GM19023 (cell line): Measurements from ENCODE around the gene LAMTOR1.

Source experiments
- ATAC-seq: cut with Tn5 transposase; IDR thresholded peaks from one replicate; pipeline ENCODE4 v1.9.1; 2021; ENCODE audit warnings: mild to moderate bottlenecking, moderate library complexity; ENCODE audit not compliant: unreplicated experiment

LAMTOR1 gene

DNA sequence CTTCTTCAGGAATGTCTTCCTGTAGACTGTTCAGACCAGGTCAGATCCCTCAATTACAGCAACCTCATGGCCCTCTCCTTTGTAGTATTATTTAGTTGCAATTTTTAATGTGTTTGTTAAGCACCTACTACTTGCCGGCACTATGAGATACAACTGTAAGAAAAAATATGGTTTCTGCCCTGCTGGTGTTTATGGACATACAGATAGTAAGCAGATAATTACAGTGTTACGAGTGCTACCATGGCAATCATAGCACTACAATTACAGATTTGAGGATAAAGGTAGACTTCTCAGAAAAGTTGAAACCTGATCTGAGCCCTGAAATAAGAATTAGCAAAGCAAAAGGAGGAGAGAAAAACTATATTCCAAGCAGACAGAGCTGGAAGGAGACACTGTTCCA is 19.7 kb downstream of the LAMTOR1 start:
- no peak for ATAC-seq

DNA sequence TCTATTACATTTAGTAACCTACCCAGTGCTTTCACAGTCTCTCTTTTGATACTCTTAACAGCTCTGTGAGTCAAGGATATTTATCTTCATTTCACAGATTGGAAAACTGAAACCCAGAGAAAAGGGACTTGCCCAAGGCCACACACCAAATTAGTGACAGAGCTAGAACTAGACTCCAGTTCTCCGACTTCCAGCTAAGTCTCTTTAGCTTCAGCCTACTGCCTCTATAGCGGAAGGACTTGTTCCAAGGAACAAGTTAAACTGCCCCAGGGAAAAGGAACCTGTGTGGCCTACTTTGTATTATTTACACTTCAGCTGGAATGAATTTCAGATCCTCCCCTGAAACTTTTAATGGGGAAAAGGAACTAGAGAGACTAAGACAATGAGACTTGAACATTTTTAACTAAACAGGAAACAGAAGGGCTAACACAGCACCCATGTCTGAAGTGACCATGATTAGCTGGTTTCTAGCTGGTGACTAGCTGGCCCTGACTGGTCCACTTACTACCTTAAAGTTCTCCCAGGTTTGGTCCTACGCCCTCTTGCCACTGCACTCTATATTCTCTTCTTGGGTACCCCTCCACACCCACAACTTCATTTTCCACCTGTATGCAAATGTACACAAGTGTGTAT is 21.2 kb downstream of the LAMTOR1 start:
- no peak for ATAC-seq

DNA sequence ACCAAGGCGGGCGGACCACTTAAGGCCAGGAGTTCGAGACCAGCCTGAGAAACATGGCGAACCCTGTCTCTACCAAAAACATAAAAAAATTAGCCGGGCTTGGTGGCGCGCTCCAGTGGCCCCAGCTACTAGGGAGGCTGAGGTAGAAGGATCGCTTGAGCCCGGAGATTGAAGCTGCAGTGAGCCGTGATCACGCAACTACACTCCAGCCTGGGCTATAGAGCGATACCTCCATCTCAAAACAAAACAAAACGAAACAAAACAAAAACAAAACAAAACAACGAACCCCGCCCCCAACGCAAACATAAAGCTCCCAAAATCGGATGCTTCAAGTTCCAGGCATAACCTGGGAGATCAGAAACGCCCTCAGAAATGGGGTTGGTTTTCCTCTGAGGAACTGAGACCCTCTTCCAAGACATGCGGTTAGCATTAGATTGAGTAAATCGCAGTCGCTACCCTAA is 21.9 kb downstream of the LAMTOR1 start:
- ATAC-seq, result no peak

DNA sequence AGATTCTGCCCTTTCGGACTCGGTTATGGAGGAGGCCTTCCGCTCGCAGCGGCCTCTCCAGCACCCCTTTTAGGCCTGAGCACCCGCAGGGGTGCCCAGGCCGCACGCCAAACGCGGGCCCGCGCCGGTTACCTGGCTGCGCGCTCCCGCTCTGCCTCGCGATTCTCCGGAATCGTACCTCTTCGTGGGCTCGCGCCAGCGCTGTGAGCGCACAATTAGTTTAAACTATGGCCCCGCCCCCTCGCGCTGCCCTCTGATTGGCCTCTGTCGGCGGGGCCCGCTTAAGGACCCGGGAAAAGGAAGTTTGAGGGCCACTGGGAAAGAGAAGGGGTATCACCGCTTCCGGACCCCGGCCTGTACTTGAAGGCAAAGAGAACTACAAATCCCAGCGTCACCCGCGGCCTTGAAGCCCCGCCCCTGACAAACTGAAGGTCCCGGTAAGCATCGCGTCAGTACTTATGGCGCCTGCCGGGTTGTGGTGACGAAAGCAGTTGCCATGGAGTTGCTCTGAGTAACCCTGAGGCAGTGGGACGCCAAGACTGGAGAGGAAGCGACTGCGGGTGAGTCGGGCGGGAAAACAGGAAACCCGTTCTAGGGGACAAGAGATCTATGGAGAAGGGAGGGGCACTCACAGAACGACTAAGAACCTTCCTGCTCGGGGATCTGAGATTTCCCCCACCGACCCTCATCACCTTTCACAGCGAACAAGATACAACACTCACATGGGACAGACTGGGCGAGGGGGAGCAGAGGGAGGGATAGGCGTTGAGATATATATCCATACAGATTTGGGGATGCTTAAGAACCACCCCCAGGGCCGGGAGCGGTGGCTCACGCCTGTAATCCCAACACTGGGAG is 22.5 kb downstream of the LAMTOR1 start, which contains the start of the genes LRRC51 and NUMA1:
Gene LRRC51, plus strand, starts transcription at position 525 of the 858 bp plus-strand sequence. CDS start 8,234 bp downstream, outside the sequence.
Gene NUMA1, minus strand, starts transcription at position 217 of the 858 bp plus-strand sequence. CDS start 44,599 bp downstream, outside the sequence.
- peak; percentile 95 for ATAC-seq

DNA sequence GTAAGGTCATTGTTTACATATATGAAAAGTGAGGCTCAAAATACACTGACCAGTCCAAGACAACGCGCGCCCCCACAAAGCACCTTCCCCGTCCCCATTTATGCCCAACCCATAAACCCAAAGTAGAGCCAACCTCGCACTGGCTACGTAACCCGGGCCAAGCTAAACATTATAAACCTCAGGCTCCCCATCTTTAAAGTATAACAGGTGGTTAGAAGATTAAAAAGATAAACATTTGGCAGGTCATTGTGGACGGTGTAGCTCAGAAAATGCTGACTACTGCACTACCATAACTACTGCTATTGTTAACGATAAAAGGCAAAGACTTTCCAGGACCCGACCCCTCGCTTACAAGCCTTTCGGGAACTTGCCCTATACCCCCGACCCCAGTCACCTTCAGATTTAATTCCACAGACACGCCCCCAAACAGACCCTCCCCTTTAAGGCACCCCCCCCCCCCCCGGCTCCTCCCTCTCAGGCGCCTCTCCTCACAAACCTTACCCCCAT is 23.2 kb downstream of the LAMTOR1 start:
- peak; percentile 35 for ATAC-seq

DNA sequence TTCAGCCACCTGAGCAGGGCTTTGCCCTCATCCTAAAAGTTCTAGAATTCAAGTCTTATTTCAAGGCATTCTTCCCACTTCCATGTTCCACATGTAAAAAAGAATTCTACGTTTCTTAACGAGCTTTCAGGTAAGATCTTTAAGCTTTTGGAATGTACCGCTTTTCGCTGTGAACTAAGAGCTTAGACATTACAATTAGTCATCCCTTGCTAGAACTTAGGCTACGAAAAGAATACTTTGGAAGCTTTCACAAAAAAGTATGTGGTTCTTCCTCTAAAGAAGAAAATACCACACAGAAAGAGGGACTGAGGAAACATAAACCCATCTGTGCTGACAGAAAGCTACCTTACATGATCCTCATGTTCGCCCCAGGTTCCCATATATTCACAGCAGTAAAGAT is 24.6 kb downstream of the LAMTOR1 start:
- no peak for ATAC-seq

DNA sequence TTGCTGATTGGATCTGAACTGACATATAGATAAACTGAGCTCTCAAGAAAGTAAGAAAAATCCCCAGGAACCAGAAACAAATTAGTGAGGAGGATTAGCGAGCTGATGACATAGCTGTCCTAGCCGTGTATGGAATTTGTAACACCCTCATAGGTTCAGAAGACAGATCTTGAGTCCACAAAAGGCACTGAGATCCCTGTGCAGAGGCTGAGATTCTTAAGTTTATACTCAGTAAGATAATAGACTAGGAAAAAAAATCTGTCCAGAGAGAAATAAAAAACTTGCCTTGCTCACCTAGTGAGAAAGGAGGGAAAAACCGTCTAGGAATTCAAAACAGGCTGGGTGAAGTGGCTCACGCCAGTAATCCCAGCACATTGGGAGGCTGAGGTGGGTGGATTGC is 27.3 kb downstream of the LAMTOR1 start:
- no peak for ATAC-seq

DNA sequence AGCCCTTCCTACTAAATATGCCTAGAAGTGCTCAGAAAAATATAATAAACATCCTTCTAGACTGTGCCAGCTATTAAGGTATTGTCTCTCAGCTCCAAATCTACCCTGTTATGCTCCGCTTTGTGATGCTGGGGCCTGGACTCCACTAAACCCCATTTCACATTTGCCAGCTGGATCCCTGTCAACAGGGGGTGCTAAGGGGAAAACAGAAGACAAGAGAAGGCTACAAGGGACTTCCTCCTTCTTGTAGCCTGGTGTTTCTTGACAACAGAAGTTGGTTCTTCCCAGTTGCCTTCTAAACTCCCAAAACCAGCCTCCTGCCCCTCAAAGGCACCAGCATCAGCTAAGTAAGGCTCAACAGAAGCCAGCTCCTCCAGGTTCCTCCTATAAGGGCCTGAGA is 28.0 kb downstream of the LAMTOR1 start:
- no peak for ATAC-seq

DNA sequence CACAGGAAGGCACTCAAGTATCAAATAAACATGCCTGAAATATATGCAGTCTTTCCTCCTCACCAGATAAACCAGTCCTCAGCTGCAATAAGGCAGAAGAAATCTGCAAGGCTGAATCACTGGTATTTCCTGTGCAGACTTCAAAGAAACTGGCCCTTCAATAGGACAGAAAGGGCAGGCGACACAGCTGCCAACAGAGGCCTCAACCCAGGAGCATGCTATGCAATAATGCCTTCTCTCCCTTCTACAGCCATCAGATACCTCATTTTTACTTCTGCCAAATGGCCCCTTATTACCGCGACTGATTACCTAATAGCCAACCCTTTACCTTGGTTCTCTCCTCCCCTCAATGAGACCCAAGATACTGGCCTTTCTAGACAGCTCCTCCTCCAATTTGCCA is 30.7 kb downstream of the LAMTOR1 start:
- no peak for ATAC-seq

DNA sequence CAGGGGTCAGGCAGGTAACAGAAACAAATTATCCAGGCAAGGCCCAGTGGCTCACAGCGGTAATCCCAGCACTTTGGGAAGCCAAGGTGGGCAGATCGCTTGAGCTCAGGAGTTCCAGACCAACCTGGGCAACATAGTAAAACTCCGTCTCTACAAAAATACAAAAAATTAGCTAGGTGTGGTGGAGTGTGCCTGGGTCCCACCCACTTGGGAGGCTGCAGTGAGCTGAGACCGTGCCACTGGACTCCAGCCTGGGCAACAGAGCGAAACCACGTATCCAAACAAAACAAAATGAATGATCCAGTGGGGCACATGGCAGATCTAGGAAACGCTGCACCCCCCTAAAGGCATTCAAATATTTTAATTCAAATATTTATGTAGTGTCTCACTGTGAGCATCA is 32.6 kb downstream of the LAMTOR1 start:
- no peak for ATAC-seq

DNA sequence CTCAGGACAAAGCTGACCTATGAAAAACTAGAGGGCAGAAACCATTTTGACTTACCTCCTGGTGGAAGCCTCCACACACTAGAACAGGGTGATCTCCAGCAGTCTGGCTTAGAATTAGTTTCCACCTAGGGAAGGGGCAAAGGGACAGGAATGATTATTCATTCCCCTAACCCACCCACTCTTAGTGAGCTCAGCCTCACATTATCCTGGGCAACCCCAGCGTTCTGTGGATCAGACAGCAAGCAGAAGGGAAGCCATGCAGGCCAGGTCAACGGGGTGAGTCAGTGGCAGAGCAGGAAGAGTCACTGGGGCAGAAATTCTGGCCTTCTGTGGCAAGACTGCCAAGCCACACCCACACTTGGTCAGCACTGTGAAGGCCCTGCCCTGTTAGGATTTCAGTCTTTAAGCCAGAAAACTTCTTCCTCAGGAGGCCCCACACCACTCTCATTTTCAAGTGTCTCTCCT is 33.3 kb downstream of the LAMTOR1 start:
- ATAC-seq, result no peak

DNA sequence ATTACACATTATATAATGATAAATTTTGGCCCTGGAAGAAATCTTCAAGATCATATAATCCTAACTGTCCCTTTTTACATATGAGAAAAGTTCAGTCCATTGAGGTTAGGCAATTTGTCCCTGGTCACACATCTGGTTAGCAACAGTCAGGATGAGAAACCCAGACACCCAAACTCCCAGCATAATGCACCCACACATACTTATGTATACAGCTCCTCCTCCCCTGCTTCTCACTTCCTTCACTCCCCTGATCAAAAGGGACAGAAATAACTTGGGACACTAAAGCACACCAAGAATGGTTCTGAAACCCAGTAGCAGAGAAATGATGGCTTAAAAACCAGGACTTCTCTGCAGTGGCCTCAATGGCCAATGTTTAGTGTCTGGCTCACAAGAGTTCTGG is 33.9 kb downstream of the LAMTOR1 start:
- ATAC-seq, result no peak

DNA sequence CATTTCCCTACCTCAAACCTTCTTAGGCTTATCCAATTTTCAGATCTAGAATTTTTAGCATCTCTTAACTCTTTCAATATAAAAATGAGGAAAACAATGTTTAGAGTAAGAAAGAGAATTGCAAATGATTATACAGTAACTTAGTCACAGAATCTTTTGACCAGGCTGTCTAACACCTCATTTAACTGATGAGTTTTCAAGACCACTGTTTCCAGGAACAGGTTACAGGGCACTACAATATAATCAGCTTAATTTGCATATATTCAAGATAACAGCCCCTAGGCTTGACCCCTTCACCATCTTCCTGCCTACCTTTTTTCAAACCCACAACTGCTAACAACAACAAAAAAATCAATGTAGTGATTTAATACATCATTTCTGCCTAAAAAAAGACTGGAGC is 35.4 kb downstream of the LAMTOR1 start:
- ATAC-seq, result no peak

DNA sequence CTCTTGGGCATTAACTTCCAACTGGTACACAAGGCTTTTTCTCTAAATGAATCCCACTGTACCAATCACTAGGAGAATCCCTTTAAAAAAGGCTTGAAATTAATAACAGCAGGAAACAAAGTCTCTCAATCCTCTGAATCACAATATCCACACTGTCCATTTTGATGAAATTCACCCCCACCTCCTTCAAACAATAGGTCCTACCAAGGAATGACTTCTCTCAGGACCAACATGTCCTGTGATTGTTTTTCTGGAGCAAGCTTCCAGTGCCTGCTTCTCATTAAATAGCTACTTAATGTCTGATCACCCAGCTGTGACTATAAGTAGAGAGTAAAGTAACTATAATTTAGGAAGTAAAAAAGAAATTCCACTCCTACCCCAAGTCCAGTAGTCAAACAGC is 35.8 kb downstream of the LAMTOR1 start:
- no peak for ATAC-seq

DNA sequence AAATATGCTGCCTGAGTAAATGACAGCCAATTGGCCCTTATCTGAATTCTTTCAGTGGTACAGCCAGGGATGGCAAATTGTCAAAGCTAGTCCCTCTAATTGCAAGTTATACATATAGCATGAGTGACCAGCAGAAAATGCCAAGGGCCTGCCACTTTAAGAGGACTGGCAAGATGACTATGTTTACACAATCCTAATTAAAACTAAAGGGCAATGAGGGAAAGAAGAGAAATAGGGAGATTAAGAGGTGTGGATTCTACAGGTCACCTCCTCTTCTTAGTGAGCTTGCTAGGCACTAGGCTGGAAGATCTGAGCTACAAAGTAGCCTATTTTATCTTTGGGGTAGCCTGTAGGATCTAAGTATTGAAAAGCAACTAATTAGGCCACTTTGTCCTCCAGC is 36.2 kb downstream of the LAMTOR1 start:
- ATAC-seq, result no peak

DNA sequence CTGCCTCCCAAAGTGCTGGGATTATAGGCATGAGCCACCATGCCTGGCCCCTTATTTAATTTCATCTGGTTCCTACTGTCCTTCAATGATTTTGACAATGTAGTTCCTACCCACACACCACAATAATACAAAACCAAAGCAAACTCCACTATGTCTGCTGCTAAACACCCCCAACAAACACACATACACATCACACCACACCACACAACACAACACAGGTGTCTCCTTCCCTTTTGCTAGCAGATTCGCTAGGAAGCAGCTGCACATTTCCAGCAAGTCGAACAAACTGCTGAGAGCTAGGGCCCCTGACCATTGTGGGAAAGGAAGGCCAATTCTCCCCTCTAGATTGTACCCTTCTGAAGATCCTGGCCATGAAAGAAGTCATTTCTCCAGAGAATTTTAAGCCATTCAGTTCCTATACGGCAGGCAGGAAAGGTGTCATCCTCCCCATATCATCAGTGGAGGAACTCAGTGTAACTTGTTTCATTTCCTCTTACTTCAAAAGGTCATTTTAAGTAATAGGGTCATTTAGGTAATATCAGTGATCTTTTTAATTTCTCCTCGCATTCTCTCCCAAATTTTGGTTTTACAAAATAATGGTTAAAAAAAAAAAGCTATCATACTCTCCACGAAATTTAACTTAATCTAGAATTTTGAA is 41.2 kb downstream of the LAMTOR1 start:
- ATAC-seq, result no peak

DNA sequence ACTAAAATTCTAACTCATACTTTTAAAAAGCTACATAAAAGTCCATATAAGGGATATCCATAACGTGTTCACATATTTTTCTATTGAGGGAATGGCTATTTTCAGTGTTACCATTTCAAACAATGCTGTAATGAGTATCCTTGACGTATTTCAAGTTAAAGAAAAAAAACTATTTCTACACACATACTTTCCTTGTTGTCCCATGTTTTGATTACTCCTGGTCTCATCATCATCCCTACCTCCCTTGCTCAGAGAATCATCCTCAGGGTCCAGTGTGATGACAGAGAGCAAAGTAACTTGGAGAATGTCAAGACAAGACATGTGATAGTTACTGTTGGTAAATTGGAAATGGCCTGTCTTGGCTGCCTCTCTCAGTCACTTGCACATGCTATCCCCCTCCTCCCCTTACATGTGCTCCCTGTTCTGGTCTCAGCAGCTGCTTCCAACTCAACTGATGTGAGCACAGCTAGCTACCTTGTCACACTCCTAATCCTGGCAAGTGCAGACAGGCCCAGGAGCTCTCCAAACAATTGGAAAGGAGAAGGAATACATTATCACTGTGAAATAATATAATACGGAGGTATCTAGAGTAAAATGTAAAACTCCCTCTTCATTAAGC is 44.6 kb downstream of the LAMTOR1 start:
- no peak for ATAC-seq

DNA sequence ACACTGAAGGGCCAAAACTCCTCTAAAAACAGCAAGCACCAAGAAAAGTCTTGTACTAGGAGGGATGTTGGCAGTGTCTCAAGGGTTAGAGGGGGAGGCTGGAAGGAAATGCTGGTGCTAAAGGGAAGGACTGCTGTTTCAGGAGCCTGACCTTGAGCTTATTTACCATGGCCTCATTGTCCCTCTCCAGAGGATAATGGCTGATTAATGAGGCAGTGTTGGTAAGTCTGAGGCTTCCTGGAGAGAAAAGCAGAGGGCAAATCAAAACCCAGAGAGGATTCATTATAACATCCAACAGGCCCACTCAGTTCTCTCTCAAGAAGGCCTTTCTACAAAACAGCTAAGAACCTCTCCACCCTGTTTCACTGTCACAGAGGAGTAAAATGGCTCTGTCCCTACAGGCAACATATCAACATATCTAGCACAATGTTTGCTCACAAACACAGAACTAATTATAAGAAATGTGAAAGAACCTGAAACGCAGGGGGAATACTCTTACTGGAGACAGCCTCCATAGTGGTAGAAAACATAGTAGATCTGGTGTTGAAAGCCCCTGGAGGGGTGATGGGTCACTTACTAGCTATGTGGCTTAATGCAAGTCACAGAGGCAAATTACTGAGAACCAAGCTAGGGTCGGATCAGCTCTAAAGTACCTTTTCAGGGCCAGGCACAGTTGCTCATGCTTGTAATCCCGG is 54.2 kb downstream of the LAMTOR1 start:
- no peak for ATAC-seq
